ENCODE results near the gene AHCTF1.

The AHCTF1 gene

GRCh38 chr1:246931549-246932365, at the start of gene AHCTF1:
Gene AHCTF1 (minus strand): TSS chr1:246931948. CDS start chr1:246918370, 13,578 bp downstream.
- in situ Hi-C loops (cut with HindIII; ENCODE audit: low sequenced_read_pairs): no loop called here

GRCh38 chr1:246978785-246979184, 47.0 kb upstream of the AHCTF1 start:
- in situ Hi-C loops (cut with HindIII; ENCODE audit: low sequenced_read_pairs): no loop called here

- in situ Hi-C loops (cut with HindIII; ENCODE audit: low sequenced_read_pairs): no loop called here
Observed at GRCh38 chr1:246978281-246978680, 46.5 kb upstream of the AHCTF1 start.

GRCh38 chr1:246971969-246972368, 40.2 kb upstream of the AHCTF1 start:
- in situ Hi-C loops (cut with HindIII; ENCODE audit: low sequenced_read_pairs): no loop called here

GRCh38 chr1:246971090-246971721, 39.5 kb upstream of the AHCTF1 start:
- in situ Hi-C loops (cut with HindIII; ENCODE audit: low sequenced_read_pairs): no loop called here

- in situ Hi-C loops (cut with HindIII; ENCODE audit: low sequenced_read_pairs): no loop called here
Observed at GRCh38 chr1:246969621-246970020, 37.9 kb upstream of the AHCTF1 start.

DNA sequence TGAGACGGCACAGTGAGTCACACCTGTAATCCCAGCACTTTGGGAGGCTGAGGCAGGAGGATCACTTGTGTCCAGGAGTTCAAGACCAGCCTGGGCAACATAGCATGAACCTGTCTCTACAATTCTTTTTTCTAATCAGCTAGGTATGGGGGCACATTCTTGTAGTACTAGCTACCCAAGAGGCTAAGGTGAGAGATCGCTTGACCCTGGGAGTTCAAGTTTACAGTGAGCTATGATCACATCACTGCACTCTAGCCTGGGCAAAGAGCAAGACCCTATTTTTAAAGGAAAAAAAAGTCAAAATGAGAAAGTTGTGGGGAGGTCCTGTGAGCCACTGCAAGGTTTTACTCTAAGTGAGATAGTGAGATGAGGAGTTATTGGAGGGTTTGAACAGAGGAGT, 34.8 kb upstream of the AHCTF1 start:
- in situ Hi-C loops (cut with HindIII; ENCODE audit: low sequenced_read_pairs): no loop called here

DNA sequence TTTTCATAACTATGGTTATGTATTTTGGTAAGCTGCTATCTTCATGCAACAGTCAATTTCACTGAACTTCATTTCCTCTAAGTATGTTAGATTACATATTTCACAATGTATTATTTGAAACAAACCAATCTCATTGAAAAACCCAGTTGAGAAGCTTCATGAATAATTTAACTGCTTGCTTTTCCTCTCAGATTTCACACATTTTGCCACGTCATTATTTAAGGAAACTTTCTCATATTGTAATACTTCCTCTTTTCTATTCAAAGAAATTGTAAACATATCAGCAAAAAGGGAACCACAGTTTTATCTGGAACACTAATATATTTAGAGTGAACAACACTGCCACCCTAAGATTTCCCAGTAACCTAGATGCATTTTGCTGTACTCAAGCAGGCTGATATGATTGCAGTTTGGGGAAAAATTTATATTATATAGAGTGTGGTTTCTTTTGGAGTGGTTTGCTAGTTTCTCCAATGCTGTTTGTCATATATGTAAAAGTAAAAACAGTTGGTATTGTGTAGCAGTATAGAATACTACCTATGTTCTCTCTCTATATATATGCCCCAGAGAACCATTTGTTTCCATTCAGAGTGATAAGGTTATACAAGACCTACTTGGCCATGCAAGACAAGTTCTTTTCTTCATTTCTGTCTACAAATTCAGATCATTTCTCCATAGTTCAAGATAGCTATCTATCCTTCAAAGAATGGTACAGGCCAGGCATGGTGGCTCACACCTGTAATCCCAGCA, 28.4 kb upstream of the AHCTF1 start:
- in situ Hi-C loops (cut with HindIII; ENCODE audit: low sequenced_read_pairs): no loop called here

DNA sequence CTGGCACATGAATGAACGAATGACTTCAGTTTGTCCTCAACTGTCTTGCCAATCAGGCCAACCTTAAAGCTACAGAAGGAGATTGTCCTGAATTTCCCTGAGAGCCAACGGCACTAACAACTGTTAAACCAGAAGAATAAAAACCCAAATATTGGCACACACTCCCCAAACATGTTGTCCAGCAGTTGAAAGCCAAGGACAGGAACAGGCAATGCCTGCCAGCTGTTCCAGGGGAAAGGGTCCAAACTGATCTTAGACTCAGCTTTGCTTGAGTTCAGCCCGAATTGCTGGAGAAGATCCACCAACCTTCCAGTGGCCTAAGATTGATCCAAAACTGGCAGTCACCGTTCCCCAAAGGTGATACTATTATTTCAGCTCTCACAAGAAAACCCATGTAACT, 22.4 kb upstream of the AHCTF1 start:
- in situ Hi-C loops (cut with HindIII; ENCODE audit: low sequenced_read_pairs): no loop called here

DNA sequence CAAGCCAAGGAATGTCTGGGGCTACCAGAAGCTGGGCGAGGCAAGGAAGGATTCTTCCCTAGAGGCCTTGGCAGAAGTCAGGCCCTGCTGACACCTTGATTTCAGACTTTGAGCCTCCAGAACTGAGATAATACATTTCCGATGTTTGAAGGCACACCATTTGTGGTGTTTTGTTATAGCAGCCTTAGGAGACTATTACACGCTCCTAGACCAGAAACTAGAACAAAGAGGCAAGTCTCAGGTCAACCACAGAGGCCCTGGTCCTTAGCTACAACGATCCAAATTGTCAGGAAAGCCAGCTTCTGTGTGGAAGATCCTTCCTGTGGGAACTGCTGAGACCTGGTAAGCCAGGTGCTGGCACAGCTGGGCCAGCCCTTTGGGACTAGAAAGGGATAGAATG, 19.7 kb upstream of the AHCTF1 start:
- in situ Hi-C loops (cut with HindIII; ENCODE audit: low sequenced_read_pairs): no loop called here

DNA sequence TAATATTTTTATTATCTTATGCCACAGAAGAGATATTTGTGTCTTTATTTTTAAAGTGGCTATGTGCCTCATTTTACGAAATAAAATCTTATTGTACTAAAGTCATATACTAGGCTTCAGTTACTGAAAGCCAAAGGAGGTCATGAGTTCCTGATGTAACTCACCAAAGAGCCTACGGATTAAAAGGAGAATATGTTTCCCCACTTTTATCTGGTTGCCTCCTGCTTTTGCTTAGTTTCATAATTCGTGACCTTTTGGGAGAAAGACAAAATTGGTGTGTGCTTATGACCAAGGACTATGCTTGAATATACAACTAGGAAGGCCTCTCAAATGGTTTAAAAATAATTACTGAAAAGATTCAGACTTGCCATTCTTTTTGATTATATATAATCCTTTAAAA, 18.2 kb upstream of the AHCTF1 start:
- in situ Hi-C loops (cut with HindIII; ENCODE audit: low sequenced_read_pairs): no loop called here

DNA sequence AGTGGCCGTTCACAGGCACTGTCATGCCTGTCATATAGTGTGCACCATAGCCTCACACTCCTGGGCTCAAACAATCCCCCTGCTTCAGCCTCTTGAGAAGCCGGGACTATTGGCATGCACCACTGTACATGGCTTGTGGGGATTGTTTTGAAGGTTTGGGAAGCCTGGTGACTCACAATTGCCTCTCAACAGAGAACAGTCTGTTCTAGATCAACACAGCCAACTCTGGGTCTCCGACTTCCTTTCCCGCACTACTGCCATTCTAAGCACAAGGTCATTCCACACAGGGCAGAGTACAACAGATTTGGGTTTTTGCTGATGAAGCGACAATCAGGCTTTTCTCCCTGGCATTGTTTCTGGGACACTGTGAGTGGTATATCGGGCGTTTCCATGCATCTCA, 15.5 kb upstream of the AHCTF1 start:
- in situ Hi-C loops (cut with HindIII; ENCODE audit: low sequenced_read_pairs): no loop called here

DNA sequence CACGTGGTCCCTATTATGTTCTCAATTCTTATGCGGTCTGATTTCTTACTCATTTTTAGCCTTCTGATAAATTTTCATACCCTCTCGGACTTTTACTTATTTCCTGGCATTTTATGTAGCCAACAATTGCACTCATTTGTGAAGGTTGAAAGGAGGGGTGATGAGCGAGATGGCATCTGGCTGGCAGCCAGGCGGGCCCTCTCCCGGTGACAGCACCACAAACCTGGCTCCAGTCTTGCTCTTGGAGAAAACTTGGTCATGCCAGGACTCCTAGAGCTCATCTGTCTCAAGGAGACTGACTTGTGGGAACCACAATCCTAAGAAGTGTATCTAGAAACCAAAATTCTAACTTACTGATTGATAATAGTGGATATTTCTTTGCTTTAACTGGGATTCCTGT, 14.6 kb upstream of the AHCTF1 start:
- in situ Hi-C loops (cut with HindIII; ENCODE audit: low sequenced_read_pairs): no loop called here

GRCh38 chr1:246934765-246935164, 3.0 kb upstream of the AHCTF1 start:
- in situ Hi-C loops (cut with HindIII; ENCODE audit: low sequenced_read_pairs): no loop called here

DNA sequence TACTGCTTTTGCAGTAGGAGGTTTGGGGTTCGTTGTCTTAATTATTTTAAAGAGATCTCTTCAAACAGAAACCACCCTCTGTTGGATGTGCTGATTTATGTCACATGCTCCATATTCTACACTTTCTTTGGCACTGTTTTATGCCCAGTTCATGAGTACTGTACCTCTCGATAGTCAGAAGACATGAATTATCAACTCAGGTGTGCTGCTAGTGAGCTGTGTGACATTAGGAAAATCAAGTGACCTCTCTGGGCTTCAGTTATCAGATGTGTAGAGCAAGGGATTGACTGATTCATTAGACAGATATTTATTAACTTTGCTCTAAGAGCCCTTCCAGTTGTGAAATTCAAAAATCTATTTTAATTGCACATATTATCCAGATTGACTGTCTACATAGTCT, 2.1 kb upstream of the AHCTF1 start:
- in situ Hi-C loops (cut with HindIII; ENCODE audit: low sequenced_read_pairs): no loop called here

DNA sequence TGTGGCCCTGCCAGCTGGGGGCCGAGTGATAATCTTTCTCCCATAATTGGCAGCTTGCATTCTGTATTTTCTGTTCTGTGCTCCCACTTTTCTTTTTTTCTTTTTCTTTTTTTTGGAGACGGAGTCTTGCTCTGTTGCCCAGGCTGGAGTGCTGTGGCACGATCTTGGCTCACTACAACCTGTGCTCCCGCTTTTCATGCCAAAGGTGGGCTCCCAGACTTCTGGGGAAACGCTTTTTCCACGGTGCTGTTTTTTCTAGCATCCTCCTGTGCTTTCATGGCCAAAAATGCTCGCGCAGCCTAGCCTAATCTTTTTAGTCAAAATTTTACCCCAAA, 585 bp upstream of the AHCTF1 start:
- in situ Hi-C loops (cut with HindIII; ENCODE audit: low sequenced_read_pairs): no loop called here

GRCh38 chr1:246930830-246931548, 759 bp downstream of the AHCTF1 start:
- in situ Hi-C loops (cut with HindIII; ENCODE audit: low sequenced_read_pairs): no loop called here

GRCh38 chr1:246925997-246926626, 5.6 kb downstream of the AHCTF1 start:
- in situ Hi-C loops (cut with HindIII; ENCODE audit: low sequenced_read_pairs): no loop called here

GRCh38 chr1:246923900-246924299, 7.8 kb downstream of the AHCTF1 start:
- in situ Hi-C loops (cut with HindIII; ENCODE audit: low sequenced_read_pairs): no loop called here

GRCh38 chr1:246923482-246923881, 8.3 kb downstream of the AHCTF1 start:
- in situ Hi-C loops (cut with HindIII; ENCODE audit: low sequenced_read_pairs): no loop called here

DNA sequence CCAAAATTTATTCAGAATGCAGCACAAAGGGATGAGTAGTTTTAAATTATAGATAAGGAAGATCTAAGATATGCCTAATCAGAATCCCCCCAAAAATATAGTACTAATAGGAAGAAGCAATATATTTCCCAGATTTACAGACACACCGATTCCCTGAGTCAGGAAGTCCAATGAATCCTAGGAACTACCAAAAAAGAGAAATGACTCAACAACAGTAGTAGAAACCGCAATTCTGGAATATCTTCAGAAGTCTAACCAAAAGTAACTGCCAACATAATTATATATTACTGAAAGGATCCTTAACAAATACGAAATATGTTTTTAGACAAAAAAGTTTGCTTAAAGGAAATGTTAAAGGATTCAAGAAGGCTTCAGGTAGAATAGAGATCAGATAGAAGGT, 10.3 kb downstream of the AHCTF1 start:
- in situ Hi-C loops (cut with HindIII; ENCODE audit: low sequenced_read_pairs): no loop called here

All from endothelial cell of hepatic sinusoid (primary cell).